ENCODE data around the gene CPAMD8.
A peak's percentile ranks its signal among the peaks of the same experiment; 100 is the strongest.

CPAMD8 gene

GRCh38 chr19:17060802-17061201 is 34.2 kb upstream of the CPAMD8 start:
- Histone ChIP-seq H2BK12ac (ENCODE audit: low read length) (no peak overlapping the region), H3K27ac (ENCODE audit: low read depth, low read length) (no peak overlapping the region), H4K91ac (ENCODE audit: low read depth, low read length) (no peak overlapping the region), H3K4me3 (ENCODE audit: low read depth, low read length) (no peak overlapping the region), H3K14ac (ENCODE audit: low read length) (no peak overlapping the region), H3K79me2 (ENCODE audit: control insufficient read depth, insufficient read depth, low read length, poor library complexity) (peaks cover 2% of the 10 kb centered on the region), H2AK5ac (ENCODE audit: low read length) (no peak overlapping the region), H4K8ac (ENCODE audit: low read depth, low read length) (no peak overlapping the region), H3K9me3 (ENCODE audit: insufficient read depth, low read depth, low read length) (peaks cover 11% of the 10 kb centered on the region), H3K27me3 (ENCODE audit: insufficient read depth, low read length) (no peaks in the 10 kb centered on the region), H2AFZ (ENCODE audit: insufficient read depth, low read length, poor library complexity) (no peak overlapping the region), H2BK5ac (ENCODE audit: low read depth, low read length, poor library complexity) (no peak overlapping the region), H3K18ac (ENCODE audit: low read length) (no peak overlapping the region), H4K12ac (ENCODE audit: low read depth, low read length) (no peak overlapping the region), H3K9ac (ENCODE audit: low read length) (no peak overlapping the region), H3K4ac (ENCODE audit: low read depth, low read length) (no peak overlapping the region), H3K4me1 (ENCODE audit: control insufficient read depth in 1 of 2, insufficient read depth in 2 of 2, low read length in 2 of 2) (peaks cover 5 to 6% of the 10 kb centered on the region in 2 experiments), H3K4me2 (ENCODE audit: low read length) (no peak overlapping the region), H3K23ac (ENCODE audit: low read length) (no peak overlapping the region), H3K36me3 (ENCODE audit: control insufficient read depth in 1 of 2, insufficient read depth in 2 of 2, low read length in 2 of 2) (peaks cover 24 to 31% of the 10 kb centered on the region in 2 experiments), H2BK120ac (ENCODE audit: insufficient read depth, low read length, poor library complexity) (no peak overlapping the region), H3K79me1 (ENCODE audit: low read length) (no peaks in the 10 kb centered on the region)
- no CpG with 5 or more reads among the region's 3 CpGs for WGBS (ENCODE audit: extremely low coverage, insufficient coverage, insufficient read length)
- DNase-seq: peak in 1 of 2 donors; percentile 42

- Histone ChIP-seq H4K12ac (ENCODE audit: low read depth, low read length) (no peak overlapping the region), H3K4me1 (ENCODE audit: control insufficient read depth in 1 of 2, insufficient read depth in 2 of 2, low read length in 2 of 2) (peaks cover 5% of the 10 kb centered on the region in 2 experiments), H3K79me1 (ENCODE audit: low read length) (no peaks in the 10 kb centered on the region), H4K8ac (ENCODE audit: low read depth, low read length) (no peak overlapping the region), H3K36me3 (ENCODE audit: control insufficient read depth in 1 of 2, insufficient read depth in 2 of 2, low read length in 2 of 2) (peaks cover 36 to 45% of the 10 kb centered on the region in 2 experiments), H3K18ac (ENCODE audit: low read length) (no peak overlapping the region), H2AK5ac (ENCODE audit: low read length) (no peak overlapping the region), H3K14ac (ENCODE audit: low read length) (no peak overlapping the region), H2BK120ac (ENCODE audit: insufficient read depth, low read length, poor library complexity) (no peak overlapping the region), H3K27ac (ENCODE audit: low read depth, low read length) (no peak overlapping the region), H3K27me3 (ENCODE audit: insufficient read depth, low read length) (no peaks in the 10 kb centered on the region), H4K91ac (ENCODE audit: low read depth, low read length) (no peak overlapping the region), H3K4me2 (ENCODE audit: low read length) (no peak overlapping the region), H3K9ac (ENCODE audit: low read length) (peak overlapping the region; percentile 11), H3K4me3 (ENCODE audit: low read depth, low read length) (no peak overlapping the region), H2BK12ac (ENCODE audit: low read length) (no peak overlapping the region), H3K79me2 (ENCODE audit: control insufficient read depth, insufficient read depth, low read length, poor library complexity) (no peaks in the 10 kb centered on the region), H3K9me3 (ENCODE audit: insufficient read depth, low read depth, low read length) (peaks cover 11% of the 10 kb centered on the region), H2BK5ac (ENCODE audit: low read depth, low read length, poor library complexity) (no peak overlapping the region), H2AFZ (ENCODE audit: insufficient read depth, low read length, poor library complexity) (no peak overlapping the region), H3K4ac (ENCODE audit: low read depth, low read length) (no peak overlapping the region), H3K23ac (ENCODE audit: low read length) (no peak overlapping the region)
- no CpG with 5 or more reads among the region's 8 CpGs for WGBS (ENCODE audit: extremely low coverage, insufficient coverage, insufficient read length)
- no peak for DNase-seq
These were observed 31.6 kb upstream of the CPAMD8 start for GRCh38 chr19:17058236-17058635.

- no peaks in the 10 kb centered on the region for H3K27me3 ChIP-seq (ENCODE audit: insufficient read depth, low read length)
- H3K79me2 ChIP-seq (ENCODE audit: control insufficient read depth, insufficient read depth, low read length, poor library complexity): no peaks in the 10 kb centered on the region
- H3K36me3 ChIP-seq (ENCODE audit: control insufficient read depth in 1 of 2, insufficient read depth in 2 of 2, low read length in 2 of 2): peaks cover 46 to 56% of the 10 kb centered on the region in 2 experiments
- no peak overlapping the region for H3K4me2 ChIP-seq (ENCODE audit: low read length)
- no peak overlapping the region for H2BK120ac ChIP-seq (ENCODE audit: insufficient read depth, low read length, poor library complexity)
- no peak overlapping the region for H2BK5ac ChIP-seq (ENCODE audit: low read depth, low read length, poor library complexity)
- H3K27ac ChIP-seq (ENCODE audit: low read depth, low read length): no peak overlapping the region
- no peak overlapping the region for H2AFZ ChIP-seq (ENCODE audit: insufficient read depth, low read length, poor library complexity)
- H3K23ac ChIP-seq (ENCODE audit: low read length): no peak overlapping the region
- no peak overlapping the region for H4K8ac ChIP-seq (ENCODE audit: low read depth, low read length)
- DNase-seq: no peak
- no peak overlapping the region for H4K91ac ChIP-seq (ENCODE audit: low read depth, low read length)
- H4K12ac ChIP-seq (ENCODE audit: low read depth, low read length): no peak overlapping the region
- H3K18ac ChIP-seq (ENCODE audit: low read length): no peak overlapping the region
- WGBS (ENCODE audit: extremely low coverage, insufficient coverage, insufficient read length): no CpG with 5 or more reads among the region's 15 CpGs
- H3K9ac ChIP-seq (ENCODE audit: low read length): no peak overlapping the region
- H3K9me3 ChIP-seq (ENCODE audit: insufficient read depth, low read depth, low read length): peaks cover 11% of the 10 kb centered on the region
- no peaks in the 10 kb centered on the region for H3K4me1 ChIP-seq (ENCODE audit: control insufficient read depth in 1 of 2, insufficient read depth in 2 of 2, low read length in 2 of 2)
- H3K79me1 ChIP-seq (ENCODE audit: low read length): no peaks in the 10 kb centered on the region
- H2BK12ac ChIP-seq (ENCODE audit: low read length): no peak overlapping the region
- no peak overlapping the region for H3K4ac ChIP-seq (ENCODE audit: low read depth, low read length)
- no peak overlapping the region for H3K4me3 ChIP-seq (ENCODE audit: low read depth, low read length)
- no peak overlapping the region for H2AK5ac ChIP-seq (ENCODE audit: low read length)
- no peak overlapping the region for H3K14ac ChIP-seq (ENCODE audit: low read length)
These were observed 29.0 kb upstream of the CPAMD8 start for GRCh38 chr19:17055636-17056035.

GRCh38 chr19:17054746-17055145 is 28.1 kb upstream of the CPAMD8 start:
- H3K4me3 ChIP-seq (ENCODE audit: low read depth, low read length): no peak overlapping the region
- H2BK120ac ChIP-seq (ENCODE audit: insufficient read depth, low read length, poor library complexity): no peak overlapping the region
- no CpG with 5 or more reads among the region's 5 CpGs for WGBS (ENCODE audit: extremely low coverage, insufficient coverage, insufficient read length)
- no peak overlapping the region for H3K18ac ChIP-seq (ENCODE audit: low read length)
- no peak for DNase-seq
- H3K36me3 ChIP-seq (ENCODE audit: control insufficient read depth in 1 of 2, insufficient read depth in 2 of 2, low read length in 2 of 2): peaks cover 50 to 60% of the 10 kb centered on the region in 2 experiments
- no peak overlapping the region for H4K12ac ChIP-seq (ENCODE audit: low read depth, low read length)
- no peaks in the 10 kb centered on the region for H3K4me1 ChIP-seq (ENCODE audit: control insufficient read depth in 1 of 2, insufficient read depth in 2 of 2, low read length in 2 of 2)
- H3K23ac ChIP-seq (ENCODE audit: low read length): no peak overlapping the region
- H3K9me3 ChIP-seq (ENCODE audit: insufficient read depth, low read depth, low read length): peaks cover 11% of the 10 kb centered on the region
- no peak overlapping the region for H2BK12ac ChIP-seq (ENCODE audit: low read length)
- H4K91ac ChIP-seq (ENCODE audit: low read depth, low read length): no peak overlapping the region
- H3K4me2 ChIP-seq (ENCODE audit: low read length): no peak overlapping the region
- no peak overlapping the region for H3K27ac ChIP-seq (ENCODE audit: low read depth, low read length)
- no peaks in the 10 kb centered on the region for H3K79me2 ChIP-seq (ENCODE audit: control insufficient read depth, insufficient read depth, low read length, poor library complexity)
- no peak overlapping the region for H2AFZ ChIP-seq (ENCODE audit: insufficient read depth, low read length, poor library complexity)
- no peak overlapping the region for H3K9ac ChIP-seq (ENCODE audit: low read length)
- no peak overlapping the region for H2AK5ac ChIP-seq (ENCODE audit: low read length)
- H4K8ac ChIP-seq (ENCODE audit: low read depth, low read length): no peak overlapping the region
- H3K4ac ChIP-seq (ENCODE audit: low read depth, low read length): no peak overlapping the region
- no peaks in the 10 kb centered on the region for H3K79me1 ChIP-seq (ENCODE audit: low read length)
- H2BK5ac ChIP-seq (ENCODE audit: low read depth, low read length, poor library complexity): no peak overlapping the region
- H3K14ac ChIP-seq (ENCODE audit: low read length): no peak overlapping the region
- no peaks in the 10 kb centered on the region for H3K27me3 ChIP-seq (ENCODE audit: insufficient read depth, low read length)
